GM19324 (cell line): ENCODE data around the gene RHOV.
A peak's percentile ranks its signal among the peaks of the same experiment; 100 is the strongest.

Source experiments
- ATAC-seq: cut with Tn5 transposase; IDR thresholded peaks from one replicate; pipeline ENCODE4 v1.9.1; 2021; ENCODE audit warnings: mild to moderate bottlenecking, moderate library complexity; ENCODE audit not compliant: unreplicated experiment, low FRiP score

The RHOV gene

GRCh38 chr15:40906091-40906990 lies 32.3 kb upstream of the RHOV start:
- ATAC-seq, result no peak

GRCh38 chr15:40904552-40905201 lies 30.6 kb upstream of the RHOV start:
- ATAC-seq, result no peak

DNA sequence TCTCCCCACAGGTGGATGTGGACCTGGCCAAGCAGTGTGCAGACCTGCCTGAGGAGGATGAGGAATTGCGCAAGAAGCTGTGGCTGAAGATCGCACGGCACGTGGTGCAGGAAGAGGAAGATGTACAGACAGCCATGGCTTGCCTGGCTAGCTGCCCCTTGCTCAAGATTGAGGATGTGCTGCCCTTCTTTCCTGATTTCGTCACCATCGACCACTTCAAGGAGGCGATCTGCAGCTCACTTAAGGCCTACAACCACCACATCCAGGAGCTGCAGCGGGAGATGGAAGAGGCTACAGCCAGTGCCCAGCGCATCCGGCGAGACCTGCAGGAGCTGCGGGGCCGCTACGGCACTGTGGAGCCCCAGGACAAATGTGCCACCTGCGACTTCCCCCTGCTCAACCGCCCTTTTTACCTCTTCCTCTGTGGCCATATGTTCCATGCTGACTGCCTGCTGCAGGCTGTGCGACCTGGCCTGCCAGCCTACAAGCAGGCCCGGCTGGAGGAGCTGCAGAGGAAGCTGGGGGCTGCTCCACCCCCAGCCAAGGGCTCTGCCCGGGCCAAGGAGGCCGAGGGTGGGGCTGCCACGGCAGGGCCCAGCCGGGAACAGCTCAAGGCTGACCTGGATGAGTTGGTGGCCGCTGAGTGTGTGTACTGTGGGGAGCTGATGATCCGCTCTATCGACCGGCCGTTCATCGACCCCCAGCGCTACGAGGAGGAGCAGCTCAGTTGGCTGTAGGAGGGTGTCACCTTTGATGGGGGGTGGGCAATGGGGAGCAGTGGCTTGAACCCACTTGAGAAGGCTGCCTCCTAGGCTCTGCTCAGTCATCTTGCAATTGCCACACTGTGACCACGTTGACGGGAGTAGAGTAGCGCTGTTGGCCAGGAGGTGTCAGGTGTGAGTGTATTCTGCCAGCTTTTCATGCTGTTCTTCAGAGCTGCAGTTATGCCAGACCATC lies 28.8 kb upstream of the RHOV start:
- ATAC-seq, result no peak

GRCh38 chr15:40901053-40901443 lies 27.0 kb upstream of the RHOV start:
- ATAC-seq, result no peak

DNA sequence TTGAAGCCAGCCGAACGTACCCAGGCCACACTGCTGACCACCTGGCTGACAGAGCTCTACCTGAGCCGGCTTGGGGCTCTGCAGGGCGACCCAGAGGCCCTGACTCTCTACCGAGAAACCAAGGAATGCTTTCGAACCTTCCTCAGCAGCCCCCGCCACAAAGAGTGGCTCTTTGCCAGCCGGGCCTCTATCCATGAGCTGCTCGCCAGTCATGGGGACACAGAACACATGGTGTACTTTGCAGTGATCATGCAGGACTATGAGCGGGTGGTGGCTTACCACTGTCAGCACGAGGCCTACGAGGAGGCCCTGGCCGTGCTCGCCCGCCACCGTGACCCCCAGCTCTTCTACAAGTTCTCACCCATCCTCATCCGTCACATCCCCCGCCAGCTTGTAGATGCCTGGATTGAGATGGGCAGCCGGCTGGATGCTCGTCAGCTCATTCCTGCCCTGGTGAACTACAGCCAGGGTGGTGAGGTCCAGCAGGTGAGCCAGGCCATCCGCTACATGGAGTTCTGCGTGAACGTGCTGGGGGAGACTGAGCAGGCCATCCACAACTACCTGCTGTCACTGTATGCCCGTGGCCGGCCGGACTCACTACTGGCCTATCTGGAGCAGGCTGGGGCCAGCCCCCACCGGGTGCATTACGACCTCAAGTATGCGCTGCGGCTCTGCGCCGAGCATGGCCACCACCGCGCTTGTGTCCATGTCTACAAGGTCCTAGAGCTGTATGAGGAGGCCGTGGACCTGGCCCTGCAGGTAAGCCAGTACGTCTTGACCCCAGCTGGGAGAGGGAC lies 26.4 kb upstream of the RHOV start:
- no peak for ATAC-seq

DNA sequence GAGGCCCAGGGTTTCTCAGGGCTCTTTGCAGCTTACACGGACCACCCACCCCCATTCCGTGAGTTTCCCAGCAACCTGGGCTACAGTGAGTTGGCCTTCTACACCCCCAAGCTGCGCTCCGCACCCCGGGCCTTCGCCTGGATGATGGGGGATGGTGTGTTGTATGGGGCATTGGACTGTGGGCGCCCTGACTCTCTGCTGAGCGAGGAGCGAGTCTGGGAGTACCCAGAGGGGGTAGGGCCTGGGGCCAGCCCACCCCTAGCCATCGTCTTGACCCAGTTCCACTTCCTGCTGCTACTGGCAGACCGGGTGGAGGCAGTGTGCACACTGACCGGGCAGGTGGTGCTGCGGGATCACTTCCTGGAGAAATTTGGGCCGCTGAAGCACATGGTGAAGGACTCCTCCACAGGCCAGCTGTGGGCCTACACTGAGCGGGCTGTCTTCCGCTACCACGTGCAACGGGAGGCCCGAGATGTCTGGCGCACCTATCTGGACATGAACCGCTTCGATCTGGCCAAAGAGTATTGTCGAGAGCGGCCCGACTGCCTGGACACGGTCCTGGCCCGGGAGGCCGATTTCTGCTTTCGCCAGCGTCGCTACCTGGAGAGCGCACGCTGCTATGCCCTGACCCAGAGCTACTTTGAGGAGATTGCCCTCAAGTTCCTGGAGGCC lies 25.6 kb upstream of the RHOV start:
- ATAC-seq, result no peak

- peak; percentile 19 for ATAC-seq
Observed at GRCh38 chr15:40894681-40895448, 20.8 kb upstream of the RHOV start.

- peak; percentile 90 for ATAC-seq
Observed at GRCh38 chr15:40893733-40894680, 20.0 kb upstream of the RHOV start, which contains the start of gene VPS18. TSS of gene VPS18 (plus strand) at chr15:40894450. CDS start at chr15:40894769, 319 bp downstream.

GRCh38 chr15:40893019-40893670 lies 19.1 kb upstream of the RHOV start:
- no peak for ATAC-seq

GRCh38 chr15:40892447-40893012 lies 18.5 kb upstream of the RHOV start:
- ATAC-seq, result no peak

GRCh38 chr15:40891810-40892446 lies 17.9 kb upstream of the RHOV start:
- ATAC-seq, result no peak

DNA sequence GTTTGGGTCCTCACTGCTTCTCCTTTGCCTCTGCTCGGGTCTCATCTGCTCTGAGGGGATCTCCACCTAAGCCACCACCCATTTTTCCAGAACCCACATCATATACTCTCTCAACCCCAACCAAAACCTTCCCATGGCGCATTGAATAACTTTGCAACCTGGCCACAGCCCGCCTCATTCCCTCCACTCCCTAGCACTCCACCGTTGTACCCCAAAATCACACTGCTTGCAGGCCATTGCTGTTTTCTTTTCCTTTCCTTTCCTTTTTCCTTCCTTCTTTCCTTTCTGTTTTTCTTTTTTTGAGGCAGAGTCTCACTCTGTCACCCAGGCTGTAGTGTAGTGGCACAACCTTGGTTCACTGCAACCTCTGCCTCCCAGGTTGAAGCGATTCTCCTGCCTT lies 17.1 kb upstream of the RHOV start:
- ATAC-seq, result no peak

DNA sequence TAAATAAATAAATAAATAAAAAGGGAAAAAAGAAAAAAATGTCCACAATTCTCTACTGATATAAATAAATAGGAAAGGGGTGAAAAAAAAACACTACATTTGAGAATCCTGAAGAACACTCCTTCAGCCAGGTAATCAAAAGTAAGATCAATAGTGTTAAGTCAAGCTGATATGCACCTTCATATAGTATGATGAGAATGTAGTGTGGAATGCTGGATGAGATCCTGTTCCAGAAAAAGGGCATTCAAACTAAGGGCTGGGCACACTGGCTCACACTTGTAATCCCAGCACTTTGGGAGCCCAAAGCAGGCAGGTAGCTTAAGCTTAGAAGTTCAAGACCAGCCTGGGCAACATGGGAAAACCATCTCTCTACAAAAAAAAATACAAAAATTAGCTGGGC lies 15.1 kb upstream of the RHOV start:
- ATAC-seq, result no peak

DNA sequence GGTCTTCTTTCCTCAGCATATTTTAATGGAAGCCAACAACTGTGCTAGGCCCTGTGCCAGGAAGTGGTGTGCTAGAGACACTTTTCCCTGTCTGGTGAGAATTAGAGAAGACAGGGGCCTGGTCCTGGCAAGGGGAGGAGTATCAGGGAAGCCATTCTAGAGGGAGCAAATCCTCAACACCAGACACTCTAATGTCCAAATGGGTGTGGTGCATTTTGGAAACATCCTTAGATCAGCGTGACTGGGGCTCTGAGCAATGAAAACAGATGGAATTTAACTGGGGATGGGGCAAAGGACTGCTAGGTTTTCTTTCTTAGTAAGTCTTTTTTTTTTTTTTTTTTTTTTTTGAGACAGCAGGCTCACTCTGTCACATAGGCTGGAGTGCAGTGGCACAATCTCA lies 12.6 kb upstream of the RHOV start:
- no peak for ATAC-seq

GRCh38 chr15:40881351-40881750 lies 7.3 kb upstream of the RHOV start:
- ATAC-seq, result no peak

GRCh38 chr15:40879609-40880008 lies 5.6 kb upstream of the RHOV start:
- ATAC-seq, result no peak
